BLaER1 (cell line): ENCODE data around the gene TMEM132C.

ENCODE experiments used
- H3K27ac ChIP-seq: shearing (Covaris generic); formaldehyde crosslinking; 2 replicates; pipeline ENCODE4 v1.8.1; 2022
- H3K27me3 ChIP-seq: shearing (Covaris generic); formaldehyde crosslinking; 2 replicates; pipeline ENCODE4 v1.8.1; 2022
- H3K36me3 ChIP-seq: shearing (Covaris generic); formaldehyde crosslinking; 2 replicates; pipeline ENCODE4 v1.8.1; 2022
- H3K4me1 ChIP-seq: shearing (Covaris generic); formaldehyde crosslinking; 2 replicates; pipeline ENCODE4 v1.8.1; 2022
- H3K4me2 ChIP-seq: shearing (Covaris generic); formaldehyde crosslinking; 2 replicates; pipeline ENCODE4 v1.8.1; 2022
- H3K4me3 ChIP-seq: shearing (Covaris generic); formaldehyde crosslinking; 2 replicates; pipeline ENCODE4 v1.8.1; 2022
- H3K9ac ChIP-seq: shearing (Covaris generic); formaldehyde crosslinking; 2 replicates; pipeline ENCODE4 v1.8.1; 2022
- H3K9me3 ChIP-seq: shearing (Covaris generic); formaldehyde crosslinking; 2 replicates; pipeline ENCODE4 v1.8.1; 2022
- H4K20me1 ChIP-seq: shearing (Covaris generic); formaldehyde crosslinking; 2 replicates; pipeline ENCODE4 v1.8.1; 2022
- Cebpa-rat ChIP-seq: shearing (Covaris generic); IDR thresholded peaks from 2 replicates; pipeline ENCODE4 v1.8.1; 2022

Gene TMEM132C

DNA sequence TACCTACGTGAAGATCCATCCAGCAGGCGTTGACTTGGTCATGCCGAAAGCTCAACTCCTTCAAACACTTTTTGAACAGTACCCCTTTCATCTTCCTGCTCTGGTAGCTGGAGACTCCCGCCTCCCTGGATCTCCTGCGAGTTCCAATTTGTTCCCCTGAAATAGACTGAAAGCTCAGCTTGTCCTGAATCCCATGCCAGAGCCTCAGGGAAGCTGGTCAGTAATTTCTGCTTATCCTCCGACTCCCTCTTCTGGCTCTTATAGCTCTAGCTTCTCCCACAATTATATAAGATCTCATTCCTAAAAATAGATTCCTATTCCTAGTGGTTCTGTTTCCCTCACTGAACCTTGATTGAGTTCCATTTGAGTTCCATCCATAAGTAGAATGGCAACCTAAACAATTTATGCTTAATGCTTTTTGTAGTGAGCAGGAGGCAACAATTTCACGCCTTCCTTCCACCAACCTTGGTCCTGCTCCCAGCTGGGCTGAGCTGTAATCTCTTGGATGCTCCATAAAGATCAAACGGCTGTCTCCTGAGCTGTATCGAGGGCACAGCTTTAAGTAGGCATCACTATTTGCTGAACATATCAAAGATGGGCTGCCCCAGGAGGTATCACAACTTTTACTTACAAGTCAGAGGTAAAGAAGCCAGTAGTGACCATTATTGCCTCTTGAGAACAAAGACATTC, 8.0 kb upstream of the TMEM132C start:
- TF ChIP-seq Cebpa-rat, result no peak
- Histone ChIP-seq H3K27ac (no peak overlapping the region), H3K27me3 (no peaks in the 10 kb centered on the region), H3K9ac (no peak overlapping the region), H3K4me3 (no peak overlapping the region), H3K36me3 (no peaks in the 10 kb centered on the region), H3K4me2 (no peak overlapping the region), H4K20me1 (no peaks in the 10 kb centered on the region), H3K9me3 (peaks cover 2% of the 10 kb centered on the region; the same call in 1 of the 2 replicates), H3K4me1 (no peaks in the 10 kb centered on the region)

DNA sequence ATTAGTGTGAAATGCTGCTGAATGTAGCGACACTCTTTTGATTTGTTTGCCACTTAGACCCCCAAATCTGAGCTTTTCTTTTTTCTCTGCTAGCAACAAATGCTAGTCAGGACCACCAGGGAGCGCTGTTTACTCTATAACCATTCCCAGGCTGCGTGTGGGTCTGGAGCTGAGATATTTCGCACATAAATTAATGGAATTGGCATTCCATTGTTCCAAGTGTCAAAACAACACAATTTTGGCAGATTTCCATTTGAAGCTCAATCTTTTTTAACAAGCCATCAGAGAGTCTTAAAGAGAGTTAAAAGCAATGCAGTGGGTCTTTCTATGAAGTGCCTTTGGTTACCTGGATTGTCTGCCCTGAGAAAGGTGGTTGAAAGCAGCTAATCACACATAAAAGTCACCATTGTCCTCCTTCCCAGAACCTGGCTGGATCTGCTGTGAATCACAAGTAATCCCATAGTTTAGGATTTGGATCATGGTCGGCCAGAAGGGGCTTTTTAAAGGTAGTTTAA, 7.4 kb upstream of the TMEM132C start:
- no peaks in the 10 kb centered on the region for H4K20me1 ChIP-seq
- peaks cover 7% of the 10 kb centered on the region for H3K9me3 ChIP-seq
- no peak overlapping the region for H3K27ac ChIP-seq
- no peak for TF ChIP-seq Cebpa-rat
- no peaks in the 10 kb centered on the region for H3K4me1 ChIP-seq
- no peaks in the 10 kb centered on the region for H3K36me3 ChIP-seq
- H3K4me2 ChIP-seq, result no peak overlapping the region
- no peak overlapping the region for H3K9ac ChIP-seq
- peaks cover under 1% of the 10 kb centered on the region; the same call in 1 of the 2 replicates for H3K27me3 ChIP-seq
- no peak overlapping the region for H3K4me3 ChIP-seq

DNA sequence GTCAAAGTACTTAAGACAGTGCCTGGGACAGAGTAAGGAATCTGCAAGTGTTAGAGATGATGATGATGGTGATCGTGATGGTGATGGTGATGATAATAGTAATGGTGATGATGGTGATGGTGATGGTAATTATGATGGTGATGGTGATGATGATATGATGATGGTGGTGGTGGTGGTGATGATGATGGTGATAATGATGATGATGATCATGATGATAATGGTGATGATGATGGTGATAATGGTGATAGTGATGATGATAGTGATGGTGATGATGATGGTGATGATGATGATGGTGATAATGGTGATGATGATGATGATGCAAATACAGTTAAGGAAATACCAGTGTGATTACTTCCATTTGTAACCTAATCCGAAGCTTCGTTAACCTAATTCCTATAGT, 5.2 kb upstream of the TMEM132C start:
- Histone ChIP-seq H3K36me3 (no peaks in the 10 kb centered on the region), H3K4me2 (no peak overlapping the region), H3K27me3 (peaks cover 21% of the 10 kb centered on the region), H3K9ac (no peak overlapping the region), H3K4me1 (peaks cover 6% of the 10 kb centered on the region), H4K20me1 (no peaks in the 10 kb centered on the region), H3K9me3 (peaks cover 7% of the 10 kb centered on the region), H3K27ac (no peak overlapping the region), H3K4me3 (no peak overlapping the region)
- no peak for TF ChIP-seq Cebpa-rat

DNA sequence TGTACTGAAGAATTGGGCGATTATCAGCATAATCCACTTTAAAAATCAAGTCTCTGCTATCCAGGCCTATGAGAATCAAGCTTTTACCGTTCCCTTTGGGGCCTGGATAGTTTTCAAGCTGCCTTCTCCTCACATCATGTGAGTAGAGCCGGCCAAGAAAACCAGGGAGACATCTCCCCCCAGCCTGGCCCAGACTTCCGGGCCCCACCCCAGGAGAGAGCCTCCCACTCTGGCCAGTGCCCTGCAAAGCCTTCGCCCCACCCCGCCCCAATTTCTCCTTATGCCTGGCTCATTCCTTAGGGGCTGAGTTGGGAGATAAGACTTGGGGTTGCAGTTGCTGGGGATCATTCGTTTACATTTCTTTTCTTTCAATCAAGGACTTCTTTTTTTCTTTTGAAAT, 1.4 kb upstream of the TMEM132C start:
- Histone ChIP-seq H3K4me3 (no peak overlapping the region), H3K27me3 (peaks cover 50% of the 10 kb centered on the region), H3K36me3 (no peaks in the 10 kb centered on the region), H3K4me2 (no peak overlapping the region), H3K4me1 (peaks cover 20% of the 10 kb centered on the region), H4K20me1 (no peaks in the 10 kb centered on the region), H3K27ac (no peak overlapping the region), H3K9ac (no peak overlapping the region), H3K9me3 (peaks cover 7% of the 10 kb centered on the region)
- TF ChIP-seq Cebpa-rat, result no peak

DNA sequence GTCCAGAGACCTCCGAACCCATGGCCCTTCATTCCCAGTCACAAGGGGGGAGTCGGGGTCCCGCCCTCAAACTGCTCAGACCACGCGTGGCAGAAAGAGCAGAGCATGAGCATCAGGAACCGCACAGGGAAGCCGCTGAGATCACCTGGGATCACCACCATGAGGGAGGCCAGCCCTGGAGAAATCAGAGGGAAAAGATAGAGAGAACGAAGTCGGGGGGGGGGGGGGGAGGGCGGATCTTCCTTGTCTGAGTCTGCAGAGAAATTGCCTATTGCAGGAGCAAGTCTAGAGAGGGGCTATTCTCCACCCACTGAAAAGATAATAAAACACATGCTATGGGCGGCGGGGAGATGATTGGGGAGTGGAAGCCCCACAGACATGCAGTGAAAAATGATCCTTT, 884 bp upstream of the TMEM132C start:
- Histone ChIP-seq H3K27ac (no peak overlapping the region), H3K9ac (no peak overlapping the region), H3K27me3 (peaks cover 50% of the 10 kb centered on the region), H3K36me3 (no peaks in the 10 kb centered on the region), H3K4me2 (peak overlapping the region; percentile 95), H4K20me1 (no peaks in the 10 kb centered on the region), H3K9me3 (peaks cover 7% of the 10 kb centered on the region), H3K4me1 (peaks cover 20% of the 10 kb centered on the region), H3K4me3 (peak overlapping the region; percentile 66)
- no peak for TF ChIP-seq Cebpa-rat

DNA sequence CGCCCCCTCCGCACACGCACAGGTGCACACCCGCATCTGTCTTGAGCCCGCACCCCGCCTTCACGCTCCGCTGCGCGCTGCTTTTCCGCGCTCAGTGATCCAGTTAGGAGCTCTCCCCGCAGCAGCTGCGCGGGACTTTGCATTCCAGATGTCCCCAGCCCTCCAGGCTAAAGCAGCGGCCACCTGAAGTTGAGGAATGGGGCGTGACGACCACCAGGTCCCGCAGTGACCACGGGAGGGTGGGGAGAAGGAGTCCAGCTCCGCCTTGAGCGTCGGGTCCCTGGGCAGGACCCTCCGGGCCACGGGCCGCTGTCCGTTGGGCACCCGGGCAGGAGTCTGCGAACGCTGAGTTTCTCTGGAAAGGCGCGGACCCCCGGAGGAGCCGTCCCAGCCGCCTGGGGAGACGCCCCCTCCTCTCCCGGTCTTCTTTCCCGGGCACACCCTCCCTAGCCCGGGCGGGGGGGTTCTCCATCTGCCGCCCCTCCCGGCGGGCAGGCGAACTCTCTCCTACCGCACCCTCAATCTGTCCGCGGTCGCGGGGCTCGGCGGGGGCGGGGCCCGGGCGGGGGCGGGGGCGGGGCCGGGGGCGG, 334 bp upstream of the TMEM132C start:
- H3K27ac ChIP-seq, result no peak overlapping the region
- H3K4me1 ChIP-seq, result peaks cover 20% of the 10 kb centered on the region
- TF ChIP-seq Cebpa-rat, result no peak
- H3K36me3 ChIP-seq, result no peaks in the 10 kb centered on the region
- H3K27me3 ChIP-seq, result peaks cover 50% of the 10 kb centered on the region
- no peaks in the 10 kb centered on the region for H4K20me1 ChIP-seq
- H3K4me3 ChIP-seq, result peak overlapping the region; percentile 66
- H3K9ac ChIP-seq, result no peak overlapping the region
- peaks cover 7% of the 10 kb centered on the region for H3K9me3 ChIP-seq
- peak overlapping the region; percentile 95 for H3K4me2 ChIP-seq

DNA sequence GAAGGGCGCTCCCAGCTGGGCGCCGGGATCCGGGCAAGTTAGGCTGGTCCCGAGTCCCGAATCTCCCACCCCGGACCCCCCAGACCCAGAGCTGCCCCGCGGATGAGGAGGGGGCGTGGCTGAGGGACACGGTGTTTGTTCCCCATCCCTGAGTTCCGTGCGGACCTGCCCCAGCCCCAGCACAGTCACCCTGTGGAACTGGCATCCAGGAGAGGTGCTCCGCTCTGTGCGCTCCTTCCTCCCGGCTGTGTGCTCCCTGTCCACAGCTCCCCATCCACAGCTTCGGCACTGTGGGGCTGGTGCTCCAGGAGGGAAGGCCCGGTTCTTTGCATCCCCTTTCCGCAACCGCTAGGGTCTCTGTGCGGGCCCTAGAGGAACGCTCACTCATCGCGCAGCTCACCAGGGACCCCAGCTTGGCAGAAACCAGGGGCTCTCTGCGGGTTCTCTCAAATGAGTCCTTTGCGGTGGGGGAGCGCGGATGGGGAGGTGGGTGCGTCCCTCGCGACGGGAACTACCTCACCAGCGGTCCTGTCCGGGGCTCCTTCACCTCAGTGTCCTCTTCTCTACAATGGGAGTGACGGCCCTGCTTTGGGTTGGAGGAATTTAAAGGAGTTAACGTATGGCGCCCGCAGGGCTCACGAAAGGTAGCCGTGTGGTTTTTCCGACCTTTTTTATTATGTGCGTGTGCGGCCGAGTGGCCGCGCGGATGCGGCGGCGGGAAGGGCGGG, 845 bp downstream of the TMEM132C start:
- H3K9ac ChIP-seq, result no peak overlapping the region
- peaks cover 20% of the 10 kb centered on the region for H3K4me1 ChIP-seq
- peak overlapping the region; percentile 66 for H3K4me3 ChIP-seq
- H3K4me2 ChIP-seq, result peak overlapping the region; percentile 95
- peaks cover 50% of the 10 kb centered on the region for H3K27me3 ChIP-seq
- TF ChIP-seq Cebpa-rat, result no peak
- H3K9me3 ChIP-seq, result peaks cover 8% of the 10 kb centered on the region
- no peaks in the 10 kb centered on the region for H3K36me3 ChIP-seq
- H3K27ac ChIP-seq, result no peak overlapping the region
- no peaks in the 10 kb centered on the region for H4K20me1 ChIP-seq

DNA sequence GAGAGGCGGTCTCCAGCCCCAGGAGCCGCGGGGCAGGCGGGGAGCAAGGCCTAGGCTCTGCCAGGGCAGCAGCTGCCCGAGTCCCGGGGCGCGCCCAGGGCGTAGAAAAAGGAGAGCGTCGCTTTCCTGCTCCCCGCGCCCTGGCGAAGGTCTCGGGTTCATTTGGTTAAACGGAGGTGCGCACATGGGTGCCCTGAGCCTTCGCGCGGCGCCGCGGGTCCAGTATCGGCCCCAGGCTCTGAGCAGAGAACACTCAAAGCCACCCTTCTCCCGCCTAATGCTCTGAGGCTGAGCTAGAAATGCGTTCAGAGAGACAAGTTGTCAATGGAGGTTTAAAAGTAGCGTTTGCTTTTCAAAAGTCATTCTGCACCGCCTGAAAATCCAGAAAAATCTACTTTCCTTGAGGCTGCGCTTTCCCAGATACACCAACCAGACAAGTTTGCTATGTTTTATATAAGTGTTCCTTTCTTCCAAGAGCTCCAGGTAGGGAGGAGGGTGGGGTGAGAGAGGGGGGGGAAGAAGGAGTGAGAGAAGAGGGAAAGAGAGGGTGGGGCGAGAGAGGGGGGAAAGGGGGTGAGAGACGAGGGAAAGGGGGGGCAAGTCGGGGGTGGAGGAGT, 1.5 kb downstream of the TMEM132C start:
- peaks cover 14% of the 10 kb centered on the region for H3K9me3 ChIP-seq
- peaks cover 20% of the 10 kb centered on the region for H3K4me1 ChIP-seq
- no peak overlapping the region for H3K27ac ChIP-seq
- 0 out of 2 replicates have a peak overlapping the region, but pooled peaks have one; percentile 95 for H3K4me2 ChIP-seq
- peaks cover 50% of the 10 kb centered on the region for H3K27me3 ChIP-seq
- no peak for TF ChIP-seq Cebpa-rat
- no peaks in the 10 kb centered on the region for H4K20me1 ChIP-seq
- H3K4me3 ChIP-seq, result no peak overlapping the region
- no peaks in the 10 kb centered on the region for H3K36me3 ChIP-seq
- no peak overlapping the region for H3K9ac ChIP-seq

DNA sequence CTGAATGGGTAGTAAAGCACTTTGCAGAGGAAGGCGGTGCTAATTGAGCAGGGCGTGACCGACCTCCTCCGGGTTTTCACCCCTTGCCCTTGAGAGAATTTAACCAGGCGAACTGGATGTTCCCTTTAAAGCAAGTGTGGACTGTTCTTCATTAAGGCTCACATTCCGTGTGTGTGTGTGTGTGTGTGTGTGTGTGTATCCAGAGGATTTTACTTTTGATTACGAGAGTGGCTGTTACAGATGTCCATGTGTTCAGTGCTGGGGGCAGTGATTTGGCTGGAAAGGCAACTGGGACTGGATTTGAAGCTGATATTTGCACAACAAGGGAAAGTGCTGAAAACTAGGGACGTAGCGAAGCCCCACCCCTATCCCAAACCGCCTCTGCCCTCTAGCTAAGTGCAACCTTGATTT, 2.2 kb downstream of the TMEM132C start:
- Histone ChIP-seq H3K9me3 (peaks cover 17% of the 10 kb centered on the region), H3K4me1 (peaks cover 20% of the 10 kb centered on the region), H3K27ac (no peak overlapping the region), H3K4me2 (no peak overlapping the region), H3K9ac (no peak overlapping the region), H3K36me3 (no peaks in the 10 kb centered on the region), H4K20me1 (no peaks in the 10 kb centered on the region), H3K4me3 (no peak overlapping the region), H3K27me3 (peaks cover 50% of the 10 kb centered on the region)
- no peak for TF ChIP-seq Cebpa-rat
